Suprapubic skin (tissue), 4 donors: ENCODE measurements around the gene ALDH3B1.

Experiments
- CTCF ChIP-seq, 2 donors: fragments of 200-600 bp in 1 of 2; fragments of 450-650 bp in 1 of 2; sonication (generic) in 1 of 2; IDR thresholded peaks; one replicate each; pipeline ENCODE4 v1.5.1; 2016 to 2019; ENCODE audit warnings: antibody characterized with exemption in 2 of 2, mild to moderate bottlenecking in 1 of 2, moderate library complexity in 1 of 2
- POLR2A ChIP-seq, 2 donors: fragments of 450-650 bp; IDR thresholded peaks; one replicate each; pipeline ENCODE4 v1.6.1; 2017; ENCODE audit warnings: antibody characterized with exemption in 2 of 2, mild to moderate bottlenecking in 2 of 2, moderate library complexity in 2 of 2
- POLR2AphosphoS5 ChIP-seq, 3 donors: sonication (generic); formaldehyde crosslinking; IDR thresholded peaks; one replicate each; pipeline ENCODE4 v1.6.1; 2017; ENCODE audit warnings: antibody characterized with exemption in 3 of 3

GRCh38 chr11:68012843-68013610 lies 2.9 kb downstream of the ALDH3B1 start:
- TF ChIP-seq POLR2A (IDR thresholded peaks at IDR 0.05), result no peak
- no peak for TF ChIP-seq POLR2AphosphoS5 (IDR thresholded peaks at IDR 0.05)
- TF ChIP-seq CTCF (IDR thresholded peaks at IDR 0.05), result no peak
